Transverse colon (tissue), 4 donors: ENCODE measurements around the gene KLF11.

ENCODE experiments used
- CTCF ChIP-seq, 5 experiments: fragments of 200-600 bp in 3 of 5; fragments of 450-650 bp in 2 of 5; sonication (generic) in 3 of 5; IDR thresholded peaks; 1 replicate in 2 of 5; 2 replicates in 3 of 5; pipeline ENCODE4 v1.5.1; 2016 to 2017; ENCODE audit warnings: antibody characterized with exemption in 5 of 5, inconsistent platforms in 3 of 5, mild to moderate bottlenecking in 2 of 5, moderate library complexity in 1 of 5
- EP300 ChIP-seq: sonication (generic); formaldehyde crosslinking; IDR thresholded peaks from one replicate; pipeline ENCODE4 v1.6.1; 2017; ENCODE audit warnings: antibody characterized with exemption, low read depth
- POLR2A ChIP-seq: fragments of 450-650 bp; IDR thresholded peaks from one replicate; pipeline ENCODE4 v1.6.1; 2016; ENCODE audit warnings: antibody characterized with exemption, mild to moderate bottlenecking, moderate library complexity
- POLR2AphosphoS5 ChIP-seq, 3 donors: sonication (generic); formaldehyde crosslinking; IDR thresholded peaks; one replicate each; pipeline ENCODE4 v1.6.1; 2016; ENCODE audit warnings: antibody characterized with exemption in 3 of 3

- TF ChIP-seq EP300 (no peak), CTCF (IDR thresholded peaks at IDR 0.05) (no peak), POLR2AphosphoS5 (IDR thresholded peaks at IDR 0.05) (no peak), POLR2A (no peak)
These were observed 47.0 kb upstream of the KLF11 start for GRCh38 chr2:9996321-9996720.
